Suprapubic skin (tissue), 4 donors: Measurements from ENCODE around the gene NUMA1.

ENCODE experiments used
- CTCF ChIP-seq, 2 donors: fragments of 200-600 bp in 1 of 2; fragments of 450-650 bp in 1 of 2; sonication (generic) in 1 of 2; IDR thresholded peaks; one replicate each; pipeline ENCODE4 v1.5.1; 2016 to 2019; ENCODE audit warnings: antibody characterized with exemption in 2 of 2, mild to moderate bottlenecking in 1 of 2, moderate library complexity in 1 of 2
- EP300 ChIP-seq: sonication (generic); formaldehyde crosslinking; IDR thresholded peaks from one replicate; pipeline ENCODE4 v1.6.1; 2017; ENCODE audit warnings: antibody characterized with exemption
- POLR2A ChIP-seq, 2 donors: fragments of 450-650 bp; IDR thresholded peaks; one replicate each; pipeline ENCODE4 v1.6.1; 2017; ENCODE audit warnings: antibody characterized with exemption in 2 of 2, mild to moderate bottlenecking in 2 of 2, moderate library complexity in 2 of 2
- POLR2AphosphoS5 ChIP-seq, 3 donors: sonication (generic); formaldehyde crosslinking; IDR thresholded peaks; one replicate each; pipeline ENCODE4 v1.6.1; 2017; ENCODE audit warnings: antibody characterized with exemption in 3 of 3

- TF ChIP-seq CTCF (IDR thresholded peaks at IDR 0.05) (no peak), POLR2A (IDR thresholded peaks at IDR 0.05) (no peak), EP300 (no peak), POLR2AphosphoS5 (IDR thresholded peaks at IDR 0.05) (no peak)
Measured at GRCh38 chr11:71991494-71991893, 88.8 kb downstream of the NUMA1 start.
